ENCODE measurements around the gene STMN3.
"Not testable (repeated sequence)": the region's sequence is repeated elsewhere in the genome, so short reads cannot be mapped to it uniquely, and the experiment has no call there.

Gene STMN3

DNA sequence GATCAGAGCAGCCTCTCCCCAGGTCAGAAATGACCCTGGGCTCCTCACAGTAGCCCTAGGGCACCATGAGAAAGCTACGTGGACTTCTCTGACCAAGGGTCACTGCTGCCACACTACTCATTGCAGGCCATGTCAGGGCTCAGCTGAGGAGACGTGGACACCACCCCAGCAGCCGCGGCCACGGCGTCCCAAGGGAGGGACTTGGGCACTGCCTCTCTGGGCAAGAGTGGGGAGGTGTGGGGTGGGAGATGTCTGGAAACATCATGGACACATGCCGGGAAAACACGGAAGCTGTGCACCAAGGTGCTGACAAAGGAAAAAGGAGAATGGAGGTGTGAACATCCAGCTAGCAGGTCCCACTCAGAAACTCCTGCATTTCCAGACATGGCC, 35.4 kb downstream of the STMN3 start:
- no peak for DNase-seq (ENCODE audit: low read depth in 2 of 2, low spot score in 1 of 2)

DNA sequence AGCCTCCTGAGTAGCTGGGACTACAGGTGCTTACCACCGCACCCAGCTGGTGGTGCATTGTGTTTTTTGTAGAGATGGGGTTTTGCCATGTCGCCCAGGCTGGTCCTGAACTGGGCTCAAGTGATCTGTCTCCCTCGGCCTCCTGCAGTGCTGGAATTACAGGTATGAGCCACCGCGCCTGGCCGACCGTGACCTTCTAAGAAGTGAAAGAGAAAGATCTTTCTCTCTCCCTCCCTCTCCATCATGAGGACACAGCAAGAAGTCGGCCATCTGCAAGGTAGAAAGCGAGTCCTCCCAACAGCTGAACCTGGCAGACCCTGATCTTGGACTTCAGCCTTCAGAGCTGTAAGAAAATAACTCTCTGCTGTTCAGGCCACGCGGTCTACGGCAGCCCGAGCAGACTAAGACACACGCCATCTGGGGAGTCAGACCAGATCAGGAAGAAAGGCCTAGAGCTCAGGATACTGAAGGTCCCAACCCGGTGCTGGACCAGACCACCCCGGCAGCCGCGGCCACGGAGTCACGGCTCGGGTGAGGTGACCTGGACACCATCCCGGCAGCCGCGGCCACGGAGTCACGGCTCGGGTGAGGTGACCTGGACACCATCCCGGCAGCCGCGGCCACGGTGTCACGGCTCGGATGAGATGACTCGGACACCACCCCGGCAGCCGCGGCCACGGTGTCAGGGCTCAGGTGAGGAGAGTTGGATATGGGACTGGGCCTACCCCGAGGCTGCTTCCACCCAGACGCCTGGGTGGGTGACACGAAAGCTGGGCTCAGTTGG, 35.9 kb downstream of the STMN3 start:
- no peak for DNase-seq (ENCODE audit: low read depth in 2 of 2, low spot score in 1 of 2)

DNA sequence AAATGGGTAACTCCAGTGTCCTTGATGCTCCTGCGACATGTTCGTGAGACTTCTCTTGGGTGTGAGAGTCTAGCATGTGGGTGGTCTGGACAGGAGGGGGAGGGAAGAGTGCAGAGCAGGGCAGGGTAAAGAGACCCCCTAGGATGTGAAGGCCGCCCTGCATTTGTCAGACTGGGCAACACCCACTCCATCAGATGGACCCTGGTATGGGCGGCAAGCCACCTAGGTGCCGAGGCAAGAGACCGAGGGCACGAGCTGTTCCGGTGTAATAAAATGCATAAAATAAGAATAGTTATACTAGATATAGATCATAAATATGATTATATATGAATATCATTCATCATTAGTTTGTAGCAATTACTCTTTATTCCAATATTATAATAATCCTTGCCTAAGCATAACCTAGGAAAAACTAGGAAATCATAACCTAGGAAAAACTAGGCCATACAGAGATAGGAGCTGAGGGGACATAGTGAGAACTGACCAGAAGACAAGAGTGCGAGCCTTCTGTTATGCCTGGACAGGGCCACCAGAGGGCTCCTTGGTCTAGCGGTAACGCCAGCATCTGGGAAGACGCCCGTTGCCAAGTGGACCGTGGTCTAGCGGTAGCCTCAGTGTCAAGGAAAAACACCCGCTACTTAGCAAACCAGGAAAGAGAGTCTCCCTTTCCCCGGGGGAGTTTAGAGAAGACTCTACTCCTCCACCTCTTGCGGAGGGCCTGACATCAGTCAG, 39.2 kb downstream of the STMN3 start:
- not testable (repeated sequence) for DNase-seq (ENCODE audit: low read depth in 2 of 2, low spot score in 1 of 2)

DNA sequence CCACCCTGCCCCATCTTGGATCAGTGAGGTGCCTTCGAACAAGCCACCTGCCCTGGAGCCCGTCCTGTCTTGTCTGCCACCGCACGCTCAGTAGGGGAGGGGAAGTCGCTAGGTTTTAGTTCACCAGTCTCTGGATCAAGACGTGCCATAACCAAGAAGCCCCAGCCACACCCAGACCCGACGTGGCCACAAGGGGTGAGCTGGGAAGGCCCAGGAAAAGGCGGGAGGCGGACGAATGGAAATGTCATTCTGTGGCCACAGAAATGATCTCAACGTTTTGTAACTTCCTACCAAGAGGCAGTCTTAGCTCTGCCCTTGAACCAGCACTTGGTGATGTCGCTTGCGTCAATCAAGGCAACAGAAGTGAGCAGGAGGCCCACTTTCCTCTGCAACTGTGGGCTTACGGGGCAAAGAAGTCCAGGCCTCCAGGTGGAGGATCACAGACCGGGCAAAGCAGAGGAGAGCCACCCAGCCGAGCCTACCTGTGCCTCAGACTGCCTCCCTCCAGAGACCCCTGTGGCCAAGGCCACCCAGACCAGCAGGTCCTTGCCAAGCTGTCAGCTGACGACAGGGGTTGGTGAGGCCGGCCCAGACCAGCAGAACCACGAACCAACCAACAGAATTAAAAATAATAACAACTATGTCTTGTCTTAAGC, 40.8 kb downstream of the STMN3 start:
- DNase-seq (ENCODE audit: low read depth in 2 of 2, low spot score in 1 of 2): no peak

- no peak for DNase-seq (ENCODE audit: low read depth in 2 of 2, low spot score in 1 of 2)
Measured at GRCh38 chr20:63611646-63612045, 41.6 kb downstream of the STMN3 start.

GRCh38 chr20:63610581-63611435, 42.4 kb downstream of the STMN3 start:
- DNase-seq (ENCODE audit: low read depth in 2 of 2, low spot score in 1 of 2): no peak

DNA sequence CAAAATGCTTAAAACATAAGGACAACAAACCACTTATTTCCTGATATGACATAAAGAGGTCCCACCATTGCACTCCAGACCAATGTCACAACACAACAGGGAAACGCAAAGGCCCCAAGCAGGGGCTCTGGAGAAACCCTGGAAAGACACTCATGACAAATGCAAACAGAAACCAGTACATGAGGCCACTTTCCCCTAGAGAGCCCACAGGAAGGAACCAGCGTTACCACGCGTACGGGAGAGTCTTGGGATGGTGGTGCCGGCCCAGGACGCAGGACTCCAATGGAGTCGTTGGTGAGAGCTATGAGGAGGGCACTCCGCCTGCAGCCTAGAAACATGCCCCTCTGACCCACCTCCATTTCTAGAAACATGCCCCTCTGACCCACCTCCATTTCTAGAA, 46.5 kb downstream of the STMN3 start:
- DNase-seq (ENCODE audit: low read depth in 2 of 2, low spot score in 1 of 2): no peak

DNA sequence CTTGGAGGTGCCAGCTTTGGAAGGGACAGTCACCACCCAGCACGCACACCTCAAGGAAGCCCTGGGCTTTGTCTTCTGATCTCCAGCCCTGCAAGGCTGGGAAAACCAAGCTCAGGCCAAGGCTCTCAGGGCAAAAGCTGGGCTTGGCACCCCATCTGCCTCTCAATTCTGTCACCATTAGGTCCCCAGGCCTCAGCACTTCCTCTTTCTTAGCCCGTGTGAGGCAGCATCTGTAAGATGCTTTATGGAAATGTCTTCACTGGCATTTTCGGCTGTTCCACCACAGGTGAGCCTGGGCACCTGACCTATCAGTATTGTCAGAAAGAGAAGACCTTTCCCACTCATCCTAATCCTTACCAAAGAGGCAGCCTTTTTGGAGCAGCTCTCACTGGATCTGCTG, 50.9 kb downstream of the STMN3 start:
- DNase-seq (ENCODE audit: low read depth in 2 of 2, low spot score in 1 of 2): no peak

GRCh38 chr20:63601679-63602078, 51.5 kb downstream of the STMN3 start:
- DNase-seq (ENCODE audit: low read depth in 2 of 2, low spot score in 1 of 2): not testable (repeated sequence)

GRCh38 chr20:63599396-63600050, 53.7 kb downstream of the STMN3 start:
- no peak for DNase-seq (ENCODE audit: low read depth in 2 of 2, low spot score in 1 of 2)

GRCh38 chr20:63598479-63599395, 54.5 kb downstream of the STMN3 start:
- DNase-seq (ENCODE audit: low read depth in 2 of 2, low spot score in 1 of 2): no peak

GRCh38 chr20:63597651-63598478, 55.4 kb downstream of the STMN3 start:
- no peak for DNase-seq (ENCODE audit: low read depth in 2 of 2, low spot score in 1 of 2)

GRCh38 chr20:63596423-63596822, 56.8 kb downstream of the STMN3 start:
- DNase-seq (ENCODE audit: low read depth in 2 of 2, low spot score in 1 of 2): no peak

DNA sequence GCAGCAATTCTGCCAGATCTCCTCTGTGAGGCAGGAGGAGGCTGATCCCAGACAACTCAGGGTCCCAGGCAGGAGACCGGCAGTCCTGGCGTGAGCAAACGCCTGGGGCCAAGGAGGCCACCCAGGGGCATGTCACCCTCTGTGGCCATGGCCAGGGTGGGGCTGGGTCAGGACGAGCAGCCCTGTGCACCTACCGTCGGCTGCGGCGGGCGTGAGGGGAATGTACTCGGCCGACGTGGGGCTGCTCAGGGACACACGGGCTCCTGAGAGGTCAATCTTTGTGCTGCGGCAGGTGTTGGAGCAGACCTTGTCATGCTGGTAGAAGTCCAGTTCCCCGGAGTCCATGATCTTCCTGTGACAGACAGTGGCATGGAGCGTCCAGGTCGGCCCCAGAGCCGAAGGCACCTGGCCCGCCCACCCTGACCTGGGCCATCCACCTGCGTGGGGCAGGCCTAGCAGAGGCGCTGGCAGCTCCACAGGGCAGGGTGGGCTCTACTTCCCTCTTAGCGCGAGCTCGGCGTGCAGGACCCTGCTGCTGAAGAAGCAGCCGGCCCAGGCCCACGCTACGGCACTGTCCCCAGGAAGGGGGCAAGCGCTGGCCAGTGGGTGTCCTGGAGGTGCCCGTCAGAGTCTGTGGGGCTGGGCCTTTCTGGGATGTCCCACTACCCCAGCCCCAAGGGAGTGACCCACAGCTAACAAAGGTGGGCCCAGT, 57.7 kb downstream of the STMN3 start:
- DNase-seq (ENCODE audit: low read depth in 2 of 2, low spot score in 1 of 2): no peak

- no peak for DNase-seq (ENCODE audit: low read depth in 2 of 2, low spot score in 1 of 2)
Measured at GRCh38 chr20:63594043-63594561, 59.1 kb downstream of the STMN3 start.

DNA sequence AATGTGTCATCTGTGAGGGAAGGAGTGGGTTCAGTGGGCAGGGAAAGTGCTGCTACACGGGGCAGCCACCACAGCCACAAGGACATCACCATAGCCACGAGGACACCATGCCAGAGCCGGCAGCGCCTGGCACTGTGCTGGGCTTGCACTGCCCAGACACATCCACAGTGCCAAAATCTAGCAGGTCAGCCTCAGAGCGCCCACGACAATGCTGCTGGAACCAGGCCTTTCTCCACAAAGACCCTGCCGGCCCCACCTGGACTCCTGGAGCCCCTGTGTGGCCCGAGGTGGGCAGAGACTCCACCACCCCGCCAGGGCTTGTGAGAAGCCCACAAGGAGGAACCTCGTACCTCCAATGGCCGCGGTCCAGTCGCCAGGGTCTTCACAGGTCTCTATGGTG, 60.6 kb downstream of the STMN3 start:
- no peak for DNase-seq (ENCODE audit: low read depth in 2 of 2, low spot score in 1 of 2)

DNA sequence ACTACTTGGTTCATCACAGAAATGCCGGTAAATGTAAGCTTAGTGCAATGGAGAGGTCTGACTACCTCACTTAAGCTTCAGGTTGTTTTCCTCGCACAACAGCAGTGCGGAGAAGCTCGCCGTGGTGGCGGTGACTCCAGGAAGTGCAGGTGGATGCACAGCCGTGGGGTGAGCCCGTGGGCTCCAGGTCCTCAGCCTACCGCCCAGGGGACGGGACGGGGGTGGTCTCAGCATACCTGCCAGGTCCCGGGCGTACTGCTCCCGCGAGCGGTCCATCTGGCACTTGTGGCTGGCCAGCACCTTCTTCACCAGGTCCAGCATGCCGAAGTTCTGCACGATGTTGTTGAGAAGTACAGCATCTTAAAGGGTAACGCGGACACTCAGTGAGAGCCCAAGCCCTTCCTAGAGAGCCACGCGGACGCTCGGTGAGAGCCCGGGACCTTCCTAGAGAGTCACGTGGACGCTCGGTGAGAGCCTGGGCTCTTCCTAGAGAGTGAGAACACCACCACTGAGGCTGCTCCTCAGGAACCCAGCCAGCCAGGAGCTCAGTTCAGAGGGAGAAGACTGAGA, 61.4 kb downstream of the STMN3 start:
- DNase-seq (ENCODE audit: low read depth in 2 of 2, low spot score in 1 of 2): no peak

DNA sequence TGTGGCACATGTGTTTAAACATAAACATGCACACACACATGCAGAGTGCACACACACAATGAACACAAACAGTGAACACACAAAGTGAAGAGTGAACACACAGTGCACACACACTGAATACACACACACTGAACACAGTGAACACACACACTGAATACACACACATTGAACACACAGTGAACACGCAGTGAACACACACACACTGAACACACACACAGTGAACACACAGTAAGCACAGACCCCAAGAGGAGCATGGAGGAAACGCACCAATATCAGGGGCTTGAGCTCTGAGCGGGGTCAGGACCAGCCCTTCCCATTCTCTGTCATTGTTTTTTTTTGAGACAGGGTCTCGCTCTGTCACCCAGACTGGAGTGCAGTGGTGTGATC, 62.1 kb downstream of the STMN3 start:
- no peak for DNase-seq (ENCODE audit: low read depth in 2 of 2, low spot score in 1 of 2)

All from stimulated activated CD8-positive, alpha-beta memory T cell treated with anti-CD3 and anti-CD28 coated beads, Interleukin-4, amount 100 ng/mL, for 1 hour (primary cell).